IPS DF 4.7 (cell line): ENCODE results near the gene NAIF1.
"Not testable (repeated sequence)": the region's sequence is repeated elsewhere in the genome, so short reads cannot be mapped to it uniquely, and the experiment has no call there.

Experiments used
- DNase-seq: peaks from one replicate; pipeline ENCODE4 v3.0.0-alpha.2; 2013; ENCODE audit warnings: low spot score; ENCODE audit errors: extremely low read depth

Gene NAIF1

DNA sequence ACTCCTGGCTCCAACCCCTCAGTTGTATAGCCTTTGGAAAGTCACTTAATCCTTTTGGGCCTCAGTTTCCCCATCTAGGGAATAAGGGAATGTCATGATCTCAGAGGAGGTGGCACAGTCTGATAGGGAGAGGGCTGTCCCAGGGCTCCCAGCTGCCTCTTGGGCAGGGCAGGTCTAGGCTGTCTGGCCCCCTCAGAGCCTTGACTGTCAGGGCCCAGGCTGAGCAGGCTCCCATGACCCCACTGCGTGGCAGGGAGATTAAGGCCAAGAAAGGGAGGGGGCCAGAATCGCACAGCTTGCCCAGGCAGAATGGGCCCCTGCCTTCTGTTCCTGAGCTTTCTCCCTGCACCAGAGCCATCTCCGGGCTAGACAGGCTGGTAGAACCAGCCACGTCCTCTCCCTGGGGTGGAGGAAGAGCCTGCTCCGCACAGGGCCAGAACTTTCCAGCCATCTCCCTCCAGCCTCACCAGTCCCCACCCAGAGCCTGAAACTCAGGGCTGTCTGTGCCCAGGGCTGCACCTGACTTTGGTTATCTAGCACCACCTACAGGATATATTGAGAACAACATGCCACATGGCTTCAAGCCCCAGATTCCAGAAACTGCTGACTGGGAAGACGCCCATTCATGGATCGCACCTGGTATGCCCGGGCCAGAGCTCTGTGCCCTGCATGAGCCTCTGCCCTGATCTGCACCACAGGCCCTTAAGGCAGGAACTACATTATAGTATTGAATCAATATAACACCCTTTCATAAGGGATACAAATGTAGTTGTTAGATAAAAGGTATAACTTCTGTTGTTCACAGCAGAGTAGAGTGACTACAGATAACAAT, 32.1 kb downstream of the NAIF1 start:
- peak; percentile 89 for DNase-seq

GRCh38 chr9:128033609-128034008, 33.5 kb downstream of the NAIF1 start:
- DNase-seq = no peak

- DNase-seq = no peak
These were observed 39.4 kb downstream of the NAIF1 start for GRCh38 chr9:128027705-128028104.

DNA sequence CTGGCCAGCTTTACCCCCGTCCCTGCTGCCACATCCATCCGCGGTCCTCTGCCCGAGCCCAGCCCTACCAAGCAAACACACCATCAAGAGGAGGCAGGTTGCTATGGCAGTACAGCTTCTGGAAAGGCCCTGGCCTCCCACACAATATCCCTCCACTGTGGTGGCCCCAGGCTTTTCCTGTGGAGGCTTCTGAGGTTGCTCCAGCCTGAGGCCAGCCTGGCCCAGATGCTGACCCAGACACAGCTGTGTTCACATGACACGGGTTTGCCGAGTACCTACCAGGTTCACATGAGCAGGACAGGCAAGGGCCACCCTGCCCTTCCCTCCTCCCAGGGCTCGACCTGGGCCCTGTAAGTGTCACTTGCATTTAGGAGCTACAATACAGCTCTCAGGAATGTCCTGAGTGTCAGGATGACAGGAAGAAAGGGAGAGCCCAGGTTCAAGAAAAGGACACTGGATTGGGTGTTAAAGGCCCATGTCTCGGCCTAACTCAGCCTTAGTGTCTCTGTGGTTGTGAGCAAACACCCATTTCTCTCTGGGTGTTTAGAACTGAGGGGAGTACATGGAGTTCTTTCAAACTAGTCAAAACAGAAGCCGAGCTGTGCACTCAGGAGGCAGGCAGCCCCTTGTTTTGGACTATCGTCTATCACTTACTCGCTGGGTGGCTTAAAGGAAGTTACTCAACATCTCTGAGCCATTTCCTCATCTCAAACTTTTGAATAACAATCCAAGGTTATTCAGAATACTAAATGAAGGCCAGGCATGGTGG, 40.2 kb downstream of the NAIF1 start:
- DNase-seq = no peak

GRCh38 chr9:128026255-128026772, 40.8 kb downstream of the NAIF1 start:
- DNase-seq = no peak

GRCh38 chr9:128025736-128026135, 41.4 kb downstream of the NAIF1 start:
- DNase-seq = no peak

GRCh38 chr9:128024761-128025308, 42.3 kb downstream of the NAIF1 start:
- DNase-seq = no peak

DNA sequence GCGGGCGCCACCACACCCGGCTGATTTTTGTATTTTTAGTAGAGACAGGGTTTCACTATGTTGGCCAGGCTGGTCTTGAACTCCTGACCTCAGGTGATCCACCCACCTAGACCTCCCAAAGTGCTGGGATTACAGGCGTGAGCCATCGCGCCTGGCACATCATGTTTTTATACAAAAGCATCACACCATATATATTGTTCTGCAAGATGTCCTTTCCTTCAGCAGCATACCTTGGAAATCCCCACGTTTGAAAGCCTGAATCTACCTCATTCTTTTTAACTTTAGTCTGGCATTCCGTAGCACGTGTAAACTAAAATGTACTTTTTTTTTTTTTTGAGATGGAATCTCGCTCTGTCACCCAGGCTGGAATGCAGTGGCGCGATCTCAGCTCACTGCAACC, 43.4 kb downstream of the NAIF1 start:
- DNase-seq = not testable (repeated sequence)

DNA sequence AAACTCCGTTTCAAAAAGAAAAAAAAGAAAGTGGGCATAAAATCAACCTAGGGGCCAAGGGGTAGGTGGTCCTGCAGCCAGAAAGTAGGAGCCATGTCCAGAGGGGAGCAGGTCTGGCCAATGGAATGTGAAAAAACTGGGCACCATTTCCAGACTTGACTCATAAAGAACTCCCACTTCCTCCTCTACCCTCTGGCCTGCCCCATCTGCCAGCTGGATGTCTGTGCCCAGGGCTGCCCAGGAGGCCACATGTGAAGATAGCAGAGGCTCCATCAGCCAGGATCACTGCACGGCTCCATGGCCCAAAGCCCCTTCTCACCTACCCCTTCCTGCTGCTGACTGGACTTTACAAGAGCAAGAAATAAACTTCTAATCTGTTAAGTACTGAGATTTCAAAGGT, 44.2 kb downstream of the NAIF1 start:
- no peak for DNase-seq

DNA sequence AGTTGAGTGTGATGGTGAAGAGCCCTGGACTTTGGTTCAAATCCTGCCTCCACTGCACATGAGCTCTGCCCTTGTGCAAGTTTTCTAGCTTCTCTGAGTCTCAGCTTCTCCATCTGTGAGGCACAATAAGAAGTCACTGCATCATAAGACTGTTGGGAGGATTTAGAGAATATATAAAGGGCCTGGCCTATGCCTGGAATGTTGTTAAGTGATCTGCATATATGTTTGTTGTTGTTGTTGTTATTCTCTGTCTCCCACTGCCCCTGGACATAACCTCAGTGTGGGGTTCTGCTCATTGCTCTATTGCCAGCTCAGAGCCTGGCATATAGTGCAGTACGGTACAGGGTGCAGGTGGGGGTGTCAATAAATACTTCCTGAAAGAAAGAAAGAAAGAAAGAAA, 46.0 kb downstream of the NAIF1 start:
- no peak for DNase-seq

DNA sequence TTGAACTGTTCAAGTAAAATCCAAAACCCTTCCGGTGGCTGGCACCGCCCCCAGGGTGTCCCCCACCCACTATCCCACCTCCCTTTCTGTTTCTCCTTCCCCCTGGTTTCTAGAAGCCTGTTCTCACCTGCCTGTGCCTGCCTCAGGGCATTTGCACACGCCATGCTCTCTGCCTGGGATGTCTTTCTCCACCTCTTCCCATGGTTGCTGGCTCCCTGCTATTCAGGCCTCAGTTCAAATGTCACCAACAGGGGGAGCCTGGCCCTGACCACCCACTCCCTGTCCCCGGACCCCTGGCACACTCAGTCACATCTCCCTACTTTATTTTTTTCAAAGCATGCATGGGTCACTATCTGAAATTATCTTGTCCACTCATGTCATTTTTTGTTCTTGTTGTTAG, 46.4 kb downstream of the NAIF1 start:
- DNase-seq = no peak

- no peak for DNase-seq
These were observed 51.4 kb downstream of the NAIF1 start for GRCh38 chr9:128015696-128016095.
